Adrenal gland (tissue), 12 donors: Measurements from ENCODE around the gene SASH1. TPM values are rescaled to one million over a fixed set of nuclear protein-coding genes. Genes with fewer than 3 reads are reported as not detected.

Source experiments
- DNase-seq, 7 donors: peaks; one replicate each; pipeline ENCODE4 v3.0.0-alpha.2; 2019 to 2020
- H3K27ac ChIP-seq, 5 donors: fragments of 200-600 bp; sonication (generic) in 4 of 5; 1 replicate in 3 of 5; 2 replicates in 2 of 5; pipeline versions ENCODE4 v1.5.1 to v1.8.0; 2016 to 2020; ENCODE audit warnings: mild to moderate bottlenecking in 1 of 5
- H3K27me3 ChIP-seq: fragments of 200-600 bp; 2 replicates; pipeline ENCODE4 v1.8.0; 2021
- H3K36me3 ChIP-seq, 2 donors: fragments of 200-600 bp; replicated peaks in 1 of 2; 1 replicate in 1 of 2; 2 replicates in 1 of 2; pipeline versions ENCODE4 v1.5.1 to v1.8.0; 2018 to 2022
- H3K4me1 ChIP-seq, 2 donors: fragments of 200-600 bp; replicated peaks in 1 of 2; 1 replicate in 1 of 2; 2 replicates in 1 of 2; pipeline versions ENCODE4 v1.5.1 to v1.8.0; 2018 to 2021
- H3K4me3 ChIP-seq, 4 donors: fragments of 200-600 bp; sonication (generic) in 3 of 4; one replicate each; pipeline ENCODE4 v1.5.1; 2016 to 2018
- H3K9me3 ChIP-seq, 3 donors: fragments of 200-600 bp; sonication (generic) in 1 of 3; replicated peaks in 1 of 3; 1 replicate in 2 of 3; 2 replicates in 1 of 3; pipeline versions ENCODE4 v1.5.1 to v1.8.0; 2016 to 2021
- CTCF ChIP-seq, 6 experiments: fragments of 450-650 bp in 4 of 6; fragments of 200-600 bp in 2 of 6; sonication (generic) in 1 of 6; IDR thresholded peaks; 1 replicate in 5 of 6; 2 replicates in 1 of 6; pipeline versions ENCODE4 v1.5.1 to v1.8.0; 2016 to 2021; ENCODE audit warnings: antibody characterized with exemption in 6 of 6, mild to moderate bottlenecking in 2 of 6, moderate library complexity in 1 of 6
- POLR2A ChIP-seq, 2 donors: fragments of 450-650 bp; IDR thresholded peaks; one replicate each; pipeline ENCODE4 v1.6.1; 2017; ENCODE audit warnings: antibody characterized with exemption in 2 of 2, mild to moderate bottlenecking in 2 of 2, moderate library complexity in 1 of 2
- WGBS, 4 donors: extraction: QIAGEN DNeasy Blood & Tissue Kit in 2 of 4; methylation state at CpG; one replicate each; pipeline versions ENCODE4 v1.1.5 to v1.1.7; 2013 to 2017; 5-methylcytosine and 5-hydroxymethylcytosine counted together
- intact Hi-C, 2 donors: fragments of 100-400 bp; cut with DNase I; formaldehyde crosslinking; loops; one replicate each; pipeline versions ENCODE4 v1.14.1 to v1.15.0; 2022 to 2023
- polyA plus RNA-seq, 3 donors: library from polyadenylated mRNA; stranded (reverse); fragments of 200-250 nt in 2 of 3; fragments of 350-450 nt in 1 of 3; fragmentation: Illumina TruSeq in 1 of 3; extraction: RNeasy Lipid Tissue Mini Kit (QIAGEN cat#74804) in 1 of 3; gene quantifications; one replicate each; pipeline ENCODE4 v1.2.3, GENCODE V29; 2013 to 2014
- total RNA-seq, 9 donors: library from RNA; depleted of rRNA in 4 of 9; stranded (reverse); fragments of >200 nt in 4 of 9; fragments of 120-200 nt in 1 of 9; fragmentation: NEBNext Ultra II Directional in 1 of 9; extraction: Animal tissue kit (Norgen Biotek cat#: 25700) in 1 of 9; gene quantifications; one replicate each; pipeline versions ENCODE4 v1.1.0 to v1.2.4, GENCODE V29; 2013 to 2023
- donor health status: healthy with polysubstance abuse.
- donor health status: Bipolar disorder and iron deficiency.
- donor health status: DM: yes; HTN: yes; CAD: no.
- donor health status: DM: no; HTN: no; CAD: no.
- donor health status: DM: no; HTN: no; CAD: no.
- donor health status: DM: yes; HTN: yes; CAD: no.

Gene SASH1
- total and polyA plus RNA-seq, 12 donors = 5.5 to 30.7 (median 16.7) TPM

- Histone ChIP-seq H3K4me3 (no peak overlapping the region), H3K27ac (peak overlapping the region in 1 of 5 donors; percentile 31), H3K9me3 (no peaks in the 10 kb centered on the region), H3K36me3 (no peaks in the 10 kb centered on the region), H3K27me3 (no peaks in the 10 kb centered on the region), H3K4me1 (peaks cover 0 to 10% of the 10 kb centered on the region in 2 donors)
- 86 to 89% (median 88%) methylated on average over 11 of the region's 11 CpGs for WGBS, 4 donors
- TF ChIP-seq CTCF (IDR thresholded peaks at IDR 0.05) = no peak
- no peak for TF ChIP-seq POLR2A (IDR thresholded peaks at IDR 0.05)
- intact Hi-C loops = no loop called here
- no peak for DNase-seq
These were observed 17.1 kb upstream of the SASH1 start for GRCh38 chr6:148325316-148326068.

DNA sequence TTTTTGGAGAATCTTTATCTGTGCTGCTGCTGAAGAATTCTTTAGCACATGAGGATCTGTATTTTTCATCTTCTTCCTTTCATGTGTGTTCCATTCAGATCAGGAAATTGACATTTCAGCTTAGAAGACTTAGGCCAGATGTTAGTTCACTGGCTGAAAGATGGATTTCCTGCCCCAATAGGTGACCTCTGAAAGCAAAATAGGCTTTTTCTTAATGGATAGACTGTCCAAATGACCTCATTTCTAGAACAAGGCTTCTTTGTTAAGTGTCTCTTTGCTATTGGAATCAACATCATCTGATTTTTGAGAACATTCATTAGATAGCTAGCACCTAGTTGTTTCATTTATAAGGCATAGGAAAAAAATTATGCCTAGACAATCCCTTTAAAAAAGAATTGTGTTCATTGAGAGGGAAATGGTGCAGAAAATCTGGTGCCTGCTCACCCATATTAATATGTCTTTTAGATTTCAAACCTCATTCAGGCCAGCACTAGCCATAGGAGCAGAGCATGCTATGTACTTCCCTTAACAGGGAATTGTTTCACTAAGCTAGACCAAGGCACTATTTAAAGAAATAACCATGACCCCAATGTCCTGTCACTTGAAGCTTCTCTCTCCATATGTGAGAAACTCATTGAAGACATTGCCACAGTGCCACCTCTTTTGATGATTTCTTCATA, 13.6 kb upstream of the SASH1 start:
- no peak for DNase-seq
- no peaks in the 10 kb centered on the region for H3K36me3 ChIP-seq
- no peaks in the 10 kb centered on the region for H3K27me3 ChIP-seq
- H3K27ac ChIP-seq = peak overlapping the region in 2 of 5 donors; percentile 49 to 57
- no peaks in the 10 kb centered on the region for H3K9me3 ChIP-seq
- TF ChIP-seq CTCF (IDR thresholded peaks at IDR 0.05) (no peak), POLR2A (IDR thresholded peaks at IDR 0.05) (no peak)
- peaks cover 0 to 10% of the 10 kb centered on the region in 2 donors for H3K4me1 ChIP-seq
- intact Hi-C loops = no loop called here
- H3K4me3 ChIP-seq = no peak overlapping the region

DNA sequence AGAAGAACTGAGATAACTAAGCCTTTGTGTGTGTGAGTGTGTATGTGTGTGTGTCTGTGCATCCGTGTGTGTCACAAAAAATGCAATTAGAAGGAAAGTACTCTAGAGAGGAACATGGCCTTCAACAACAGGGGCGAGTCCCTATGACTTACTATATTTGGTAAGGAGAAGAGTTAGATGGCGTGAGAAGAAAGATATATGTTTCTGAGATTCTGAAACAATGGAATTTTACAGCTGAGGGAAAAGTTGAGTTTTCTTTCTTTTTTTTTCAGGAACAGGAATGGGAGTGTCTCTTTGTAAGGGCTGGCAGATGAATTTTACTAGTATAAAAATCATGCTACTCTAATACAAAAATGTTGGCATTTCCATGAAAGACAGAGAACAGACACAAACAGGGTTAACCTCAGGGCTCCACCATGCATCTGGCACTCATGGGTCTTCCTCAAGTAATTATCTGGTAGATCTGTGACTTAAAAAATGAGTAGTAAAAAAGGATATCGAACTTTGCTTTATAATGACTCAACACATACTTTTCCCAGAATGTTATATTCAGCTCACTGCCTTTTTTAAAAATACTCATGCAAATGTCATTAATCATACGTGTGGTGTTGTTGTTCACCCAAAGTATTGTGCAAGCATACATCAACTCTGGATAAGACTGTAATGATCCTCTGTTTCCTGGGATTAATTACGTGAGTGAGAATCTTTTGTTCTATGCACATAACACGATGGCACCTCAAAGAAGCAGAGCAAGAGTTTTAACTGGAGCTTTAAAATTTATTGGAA, 12.8 kb upstream of the SASH1 start:
- intact Hi-C loops = no loop called here
- no peak for DNase-seq
- Histone ChIP-seq H3K27me3 (no peaks in the 10 kb centered on the region), H3K4me3 (no peak overlapping the region), H3K27ac (peak overlapping the region in 2 of 5 donors; percentile 49 to 57), H3K9me3 (no peaks in the 10 kb centered on the region), H3K4me1 (peaks cover 0 to 10% of the 10 kb centered on the region in 2 donors), H3K36me3 (no peaks in the 10 kb centered on the region)
- 52 to 58% (median 55%) methylated on average over 7 of the region's 7 CpGs for WGBS, 4 donors
- TF ChIP-seq CTCF (IDR thresholded peaks at IDR 0.05) (no peak), POLR2A (IDR thresholded peaks at IDR 0.05) (no peak)

DNA sequence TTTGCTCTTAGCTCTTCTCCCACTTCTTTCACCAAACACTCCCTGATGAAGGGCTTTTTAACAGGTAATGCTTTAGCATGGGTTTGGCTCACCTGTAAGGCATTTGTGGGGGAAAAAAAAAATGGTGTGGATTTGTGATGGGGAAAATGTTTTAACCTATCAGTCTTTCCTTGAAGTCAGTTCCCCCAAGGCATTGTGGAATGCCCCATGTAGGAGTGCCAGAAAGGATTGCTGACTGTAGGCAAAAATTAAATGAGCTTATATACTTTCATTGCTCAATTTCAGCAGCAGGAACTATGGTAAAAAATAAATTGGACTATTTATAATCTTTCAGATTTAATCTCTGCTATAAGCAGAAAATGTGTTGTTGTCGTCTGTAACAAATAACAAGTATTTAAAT, 10.6 kb upstream of the SASH1 start:
- H3K9me3 ChIP-seq = no peaks in the 10 kb centered on the region
- no peak overlapping the region for H3K27ac ChIP-seq
- H3K4me3 ChIP-seq = no peak overlapping the region
- 55 to 67% (median 62%) methylated on average over 1 of the region's 1 CpG for WGBS, 4 donors
- no peak for DNase-seq
- TF ChIP-seq POLR2A (IDR thresholded peaks at IDR 0.05) = no peak
- no peak for TF ChIP-seq CTCF (IDR thresholded peaks at IDR 0.05)
- H3K4me1 ChIP-seq = peaks cover 0 to 10% of the 10 kb centered on the region in 2 donors
- intact Hi-C loops = no loop called here
- no peaks in the 10 kb centered on the region for H3K36me3 ChIP-seq
- H3K27me3 ChIP-seq = no peaks in the 10 kb centered on the region
